Karpas-422 (cell line): ENCODE results near the gene OR52B2. TPM values are rescaled to one million over a fixed set of nuclear protein-coding genes. Genes with fewer than 3 reads are reported as not detected.

Source experiments
- DNase-seq: peaks from one replicate; pipeline ENCODE4 v3.0.0-alpha.2; 2015
- H2AFZ ChIP-seq: fragments of 200-600 bp; sonication (generic); 2 replicates; pipeline ENCODE4 v1.6.1; 2014; ENCODE audit warnings: antibody characterized with exemption, low read length, mixed read lengths
- H3K27ac ChIP-seq: fragments of 200-600 bp; sonication (generic); 2 replicates; pipeline ENCODE4 v1.5.1; 2014; ENCODE audit warnings: mild to moderate bottlenecking, low read length, moderate library complexity
- H3K27me3 ChIP-seq: fragments of 200-600 bp; sonication (generic); 2 replicates; pipeline ENCODE4 v1.6.1; 2014; ENCODE audit warnings: low read length, mixed read lengths
- H3K36me3 ChIP-seq: fragments of 200-600 bp; sonication (generic); 2 replicates; pipeline ENCODE4 v1.6.1; 2014; ENCODE audit warnings: low read length, mixed read lengths; ENCODE audit not compliant: insufficient read depth
- H3K4me1 ChIP-seq: fragments of 200-600 bp; sonication (generic); 2 replicates; pipeline ENCODE4 v1.6.1; 2014; ENCODE audit warnings: mild to moderate bottlenecking, low read length, mixed read lengths
- H3K4me2 ChIP-seq: fragments of 200-600 bp; sonication (generic); 2 replicates; pipeline ENCODE4 v1.6.1; 2014; ENCODE audit warnings: low read length, low read depth, mild to moderate bottlenecking; ENCODE audit not compliant: poor library complexity, severe bottlenecking
- H3K4me3 ChIP-seq: fragments of 200-600 bp; sonication (generic); 2 replicates; pipeline ENCODE4 v1.5.1; 2014; ENCODE audit warnings: mild to moderate bottlenecking, antibody characterized with exemption, low read length, mixed read lengths
- H3K79me2 ChIP-seq: fragments of 200-600 bp; sonication (generic); 2 replicates; pipeline ENCODE4 v1.6.1; 2014; ENCODE audit warnings: mild to moderate bottlenecking, low read length, mixed read lengths
- H3K9ac ChIP-seq: fragments of 200-600 bp; sonication (generic); 2 replicates; pipeline ENCODE4 v1.6.0; 2014; ENCODE audit warnings: low read length
- H3K9me2 ChIP-seq: fragments of 200-600 bp; sonication (generic), shearing (Covaris generic); replicated peaks from 2 replicates; pipeline ENCODE4 v1.6.0; 2014; ENCODE audit warnings: mild to moderate bottlenecking, low read length, moderate library complexity; ENCODE audit not compliant: insufficient read depth
- H3K9me3 ChIP-seq: fragments of 300-700, 200-600 bp; sonication (generic); 2 replicates; pipeline ENCODE4 v1.6.1; 2014; ENCODE audit warnings: low read length, mixed read lengths
- H4K20me1 ChIP-seq: fragments of 200-600 bp; sonication (generic); 2 replicates; pipeline ENCODE4 v1.6.1; 2014; ENCODE audit warnings: mild to moderate bottlenecking, antibody characterized with exemption, low read length, low read depth; ENCODE audit not compliant: insufficient read depth
- total RNA-seq: library from RNA; depleted of rRNA; stranded (reverse); fragments of >200 nt; shearing (Covaris generic); gene quantifications from 2 replicates; pipeline ENCODE4 v1.2.3, GENCODE V29; 2014; ENCODE audit warnings: low replicate concordance

OR52B2 gene
- total RNA-seq, 1 experiment from 2014 or later = 0.26 TPM

DNA sequence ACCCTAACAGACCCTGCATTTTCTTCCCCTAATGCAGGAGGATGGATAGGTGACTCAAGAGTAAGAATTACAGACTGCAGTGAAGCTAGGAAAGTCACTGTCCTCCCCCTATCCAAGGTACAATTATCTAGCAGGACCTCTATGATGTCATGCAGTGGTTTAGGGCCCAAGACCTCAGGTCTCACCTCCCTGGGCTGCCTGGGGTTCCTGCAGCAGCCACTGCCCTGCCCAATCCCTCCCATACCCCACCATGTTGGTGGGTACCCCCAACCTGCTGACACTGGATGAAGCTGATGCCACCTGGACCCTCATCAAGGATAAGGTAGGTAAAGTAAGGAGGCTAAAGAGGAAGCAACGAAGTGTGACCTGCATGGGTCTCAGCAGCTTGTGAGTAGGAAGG lies 35.2 kb upstream of the OR52B2 start, which contains the start of gene C11orf42:
C11orf42 (plus strand) TSS at position 192 of the 400 bp plus-strand sequence; CDS start at position 251, 59 bp downstream.
- no peaks in the 10 kb centered on the region for H3K9me3 ChIP-seq
- DNase-seq = no peak
- H3K9me2 ChIP-seq = no peaks in the 10 kb centered on the region
- 0 out of 2 replicates have a peak, but pooled peaks cover 3% of the 10 kb centered on the region for H4K20me1 ChIP-seq
- no peaks in the 10 kb centered on the region for H3K79me2 ChIP-seq
- 0 out of 2 replicates have a peak, but pooled peaks cover 4% of the 10 kb centered on the region for H3K36me3 ChIP-seq
- no peak within 1 kb of the TSS for H2AFZ ChIP-seq
- no peaks in the 10 kb centered on the region for H3K27me3 ChIP-seq
- no peak within 1 kb of the TSS for H3K4me3 ChIP-seq
- no peaks in the 10 kb centered on the region for H3K4me1 ChIP-seq
- H3K27ac ChIP-seq = no peak within 1 kb of the TSS
- no peak within 1 kb of the TSS for H3K9ac ChIP-seq
- no peak within 1 kb of the TSS for H3K4me2 ChIP-seq

DNA sequence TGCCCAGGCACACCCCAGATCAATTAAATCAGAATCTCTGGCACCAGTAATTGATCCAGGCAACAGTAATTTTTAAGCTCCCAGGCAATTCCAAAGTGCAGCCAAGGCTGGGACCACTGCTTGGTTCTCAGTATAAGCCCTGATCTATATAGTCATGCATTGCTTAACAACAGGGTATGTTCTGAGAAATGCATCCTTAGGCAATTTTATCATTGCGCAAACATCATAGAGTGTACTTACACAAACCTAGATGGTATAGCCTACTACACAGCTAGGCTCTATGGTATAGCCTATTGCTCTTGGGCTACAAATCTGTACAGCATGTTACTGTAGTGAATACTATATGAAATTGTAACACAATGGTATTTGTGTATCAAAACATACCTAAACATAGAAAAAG lies 34.6 kb upstream of the OR52B2 start:
- Histone ChIP-seq H3K9me2 (no peaks in the 10 kb centered on the region), H4K20me1 (0 out of 2 replicates have a peak, but pooled peaks cover 3% of the 10 kb centered on the region), H3K4me1 (no peaks in the 10 kb centered on the region), H3K79me2 (no peaks in the 10 kb centered on the region), H3K9ac (no peak overlapping the region), H3K4me2 (no peak overlapping the region), H3K9me3 (no peaks in the 10 kb centered on the region), H3K27me3 (no peaks in the 10 kb centered on the region), H3K36me3 (0 out of 2 replicates have a peak, but pooled peaks cover 4% of the 10 kb centered on the region), H3K4me3 (no peak overlapping the region), H2AFZ (no peak overlapping the region), H3K27ac (no peak overlapping the region)
- DNase-seq = no peak

DNA sequence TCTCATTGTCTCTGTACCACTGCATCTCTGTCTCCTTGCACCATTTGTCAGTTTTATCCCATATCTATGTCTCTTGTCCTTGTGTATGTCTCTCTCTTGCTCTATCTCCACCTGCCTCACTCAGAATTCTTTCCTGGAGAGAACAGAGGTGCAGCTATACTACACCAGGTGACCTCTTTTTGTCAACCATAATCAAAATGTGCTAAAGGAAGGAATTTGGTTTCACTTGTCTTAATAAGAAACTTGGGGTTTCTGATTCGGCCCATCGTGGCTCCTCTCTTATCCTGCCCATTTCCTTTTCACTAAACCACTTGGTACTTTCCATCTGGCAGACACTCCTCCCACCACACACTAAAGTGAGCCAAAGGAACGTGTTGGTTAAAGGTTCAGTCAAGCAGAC lies 33.2 kb upstream of the OR52B2 start:
- H3K4me3 ChIP-seq = no peak overlapping the region
- no peak overlapping the region for H2AFZ ChIP-seq
- H3K27me3 ChIP-seq = no peaks in the 10 kb centered on the region
- no peak overlapping the region for H3K9ac ChIP-seq
- H3K27ac ChIP-seq = no peak overlapping the region
- H3K9me3 ChIP-seq = no peaks in the 10 kb centered on the region
- H3K79me2 ChIP-seq = no peaks in the 10 kb centered on the region
- no peaks in the 10 kb centered on the region for H3K9me2 ChIP-seq
- H3K4me1 ChIP-seq = no peaks in the 10 kb centered on the region
- 0 out of 2 replicates have a peak, but pooled peaks cover 3% of the 10 kb centered on the region for H4K20me1 ChIP-seq
- DNase-seq = no peak
- 0 out of 2 replicates have a peak, but pooled peaks cover 4% of the 10 kb centered on the region for H3K36me3 ChIP-seq
- no peak overlapping the region for H3K4me2 ChIP-seq

DNA sequence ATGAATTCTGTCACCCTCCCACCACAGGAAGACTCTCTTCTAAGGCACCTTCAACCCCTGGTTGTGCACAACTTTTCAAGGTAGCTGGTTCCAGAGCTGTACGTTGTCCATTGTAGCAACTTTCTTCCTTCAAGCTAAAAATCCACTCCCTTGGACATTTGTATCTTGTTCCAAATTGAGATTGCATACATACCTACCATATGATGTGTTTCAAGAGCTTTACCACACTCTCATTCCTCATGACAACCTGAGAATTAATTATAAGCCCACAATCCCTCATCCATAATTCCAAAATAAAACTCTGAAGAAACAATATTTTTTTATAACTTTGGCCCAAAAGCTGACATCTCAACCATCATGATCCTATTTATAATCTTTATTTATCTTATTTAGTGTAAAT lies 31.9 kb upstream of the OR52B2 start:
- Histone ChIP-seq H4K20me1 (0 out of 2 replicates have a peak, but pooled peaks cover 2% of the 10 kb centered on the region), H2AFZ (no peak overlapping the region), H3K79me2 (no peaks in the 10 kb centered on the region), H3K9ac (no peak overlapping the region), H3K27me3 (no peaks in the 10 kb centered on the region), H3K4me1 (no peaks in the 10 kb centered on the region), H3K9me3 (no peaks in the 10 kb centered on the region), H3K36me3 (0 out of 2 replicates have a peak, but pooled peaks cover 4% of the 10 kb centered on the region), H3K27ac (no peak overlapping the region), H3K9me2 (no peaks in the 10 kb centered on the region), H3K4me2 (no peak overlapping the region), H3K4me3 (no peak overlapping the region)
- no peak for DNase-seq

DNA sequence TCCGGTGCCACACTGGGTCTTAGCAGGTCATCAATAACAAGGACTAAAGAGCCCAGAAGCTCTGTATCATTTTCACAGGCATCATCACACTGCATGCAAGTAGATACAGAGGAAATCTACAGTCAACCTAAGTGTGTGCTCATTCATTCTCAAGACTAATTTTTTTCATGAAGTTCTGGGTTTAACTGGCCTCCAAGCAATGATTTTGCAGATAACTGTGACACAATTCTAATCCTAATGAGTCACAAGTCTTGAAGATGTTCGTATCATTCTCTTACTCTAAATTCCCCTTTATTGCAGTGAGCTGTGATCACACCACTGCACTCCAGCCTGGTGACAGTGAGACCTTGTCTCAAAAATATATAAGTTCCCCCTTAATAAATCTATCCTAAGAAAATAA lies 31.4 kb upstream of the OR52B2 start:
- no peak overlapping the region for H3K9ac ChIP-seq
- H3K9me3 ChIP-seq = no peaks in the 10 kb centered on the region
- H3K4me3 ChIP-seq = no peak overlapping the region
- H3K9me2 ChIP-seq = no peaks in the 10 kb centered on the region
- no peaks in the 10 kb centered on the region for H3K27me3 ChIP-seq
- no peaks in the 10 kb centered on the region for H3K4me1 ChIP-seq
- H3K4me2 ChIP-seq = no peak overlapping the region
- H3K36me3 ChIP-seq = 0 out of 2 replicates have a peak, but pooled peaks cover 4% of the 10 kb centered on the region
- H3K79me2 ChIP-seq = no peaks in the 10 kb centered on the region
- no peak overlapping the region for H2AFZ ChIP-seq
- H4K20me1 ChIP-seq = no peaks in the 10 kb centered on the region
- H3K27ac ChIP-seq = no peak overlapping the region
- DNase-seq = no peak

DNA sequence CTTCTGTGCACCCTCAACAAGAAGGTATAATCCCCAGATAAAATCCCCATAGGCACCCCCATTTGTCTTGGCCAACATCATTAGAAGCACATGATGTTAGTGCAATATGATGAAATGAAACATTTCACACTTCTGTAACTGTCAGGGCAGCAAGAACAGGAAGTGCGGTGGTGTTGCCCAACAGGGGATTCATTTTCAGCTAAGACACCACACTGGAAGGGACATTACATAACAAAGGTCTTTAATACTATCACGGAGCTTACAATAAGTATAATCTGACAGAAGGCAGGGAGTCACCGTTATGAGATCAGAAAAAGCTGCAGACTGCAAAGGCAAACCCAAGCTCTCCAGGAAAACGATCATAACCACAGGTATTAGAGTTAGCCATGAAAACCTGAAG lies 30.8 kb upstream of the OR52B2 start:
- H3K9me2 ChIP-seq = no peaks in the 10 kb centered on the region
- H3K4me1 ChIP-seq = no peaks in the 10 kb centered on the region
- H4K20me1 ChIP-seq = no peaks in the 10 kb centered on the region
- no peak for DNase-seq
- no peak overlapping the region for H3K4me3 ChIP-seq
- H3K27me3 ChIP-seq = no peaks in the 10 kb centered on the region
- H3K27ac ChIP-seq = no peak overlapping the region
- no peak overlapping the region for H2AFZ ChIP-seq
- no peak overlapping the region for H3K9ac ChIP-seq
- H3K79me2 ChIP-seq = no peaks in the 10 kb centered on the region
- no peak overlapping the region for H3K4me2 ChIP-seq
- 0 out of 2 replicates have a peak, but pooled peaks cover 4% of the 10 kb centered on the region for H3K36me3 ChIP-seq
- H3K9me3 ChIP-seq = no peaks in the 10 kb centered on the region

DNA sequence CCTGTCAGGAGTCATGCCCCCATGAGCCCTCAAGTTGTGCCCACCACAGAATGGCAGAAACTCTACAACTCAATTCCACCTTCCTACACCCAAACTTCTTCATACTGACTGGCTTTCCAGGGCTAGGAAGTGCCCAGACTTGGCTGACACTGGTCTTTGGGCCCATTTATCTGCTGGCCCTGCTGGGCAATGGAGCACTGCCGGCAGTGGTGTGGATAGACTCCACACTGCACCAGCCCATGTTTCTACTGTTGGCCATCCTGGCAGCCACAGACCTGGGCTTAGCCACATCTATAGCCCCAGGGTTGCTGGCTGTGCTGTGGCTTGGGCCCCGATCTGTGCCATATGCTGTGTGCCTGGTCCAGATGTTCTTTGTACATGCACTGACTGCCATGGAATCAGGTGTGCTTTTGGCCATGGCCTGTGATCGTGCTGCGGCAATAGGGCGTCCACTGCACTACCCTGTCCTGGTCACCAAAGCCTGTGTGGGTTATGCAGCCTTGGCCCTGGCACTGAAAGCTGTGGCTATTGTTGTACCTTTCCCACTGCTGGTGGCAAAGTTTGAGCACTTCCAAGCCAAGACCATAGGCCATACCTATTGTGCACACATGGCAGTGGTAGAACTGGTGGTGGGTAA lies 29.2 kb upstream of the OR52B2 start, which contains the start of gene OR52W1:
OR52W1 (plus strand) TSS at position 51 of the 637 bp plus-strand sequence; CDS start at position 51, 0 bp downstream.
- H2AFZ ChIP-seq = no peak within 1 kb of the TSS
- H3K9me3 ChIP-seq = no peaks in the 10 kb centered on the region
- DNase-seq = no peak
- no peaks in the 10 kb centered on the region for H3K9me2 ChIP-seq
- no peak within 1 kb of the TSS for H3K27ac ChIP-seq
- no peaks in the 10 kb centered on the region for H4K20me1 ChIP-seq
- no peaks in the 10 kb centered on the region for H3K79me2 ChIP-seq
- no peaks in the 10 kb centered on the region for H3K4me1 ChIP-seq
- H3K36me3 ChIP-seq = no peaks in the 10 kb centered on the region
- no peaks in the 10 kb centered on the region for H3K27me3 ChIP-seq
- no peak within 1 kb of the TSS for H3K9ac ChIP-seq
- H3K4me2 ChIP-seq = no peak within 1 kb of the TSS
- no peak within 1 kb of the TSS for H3K4me3 ChIP-seq

DNA sequence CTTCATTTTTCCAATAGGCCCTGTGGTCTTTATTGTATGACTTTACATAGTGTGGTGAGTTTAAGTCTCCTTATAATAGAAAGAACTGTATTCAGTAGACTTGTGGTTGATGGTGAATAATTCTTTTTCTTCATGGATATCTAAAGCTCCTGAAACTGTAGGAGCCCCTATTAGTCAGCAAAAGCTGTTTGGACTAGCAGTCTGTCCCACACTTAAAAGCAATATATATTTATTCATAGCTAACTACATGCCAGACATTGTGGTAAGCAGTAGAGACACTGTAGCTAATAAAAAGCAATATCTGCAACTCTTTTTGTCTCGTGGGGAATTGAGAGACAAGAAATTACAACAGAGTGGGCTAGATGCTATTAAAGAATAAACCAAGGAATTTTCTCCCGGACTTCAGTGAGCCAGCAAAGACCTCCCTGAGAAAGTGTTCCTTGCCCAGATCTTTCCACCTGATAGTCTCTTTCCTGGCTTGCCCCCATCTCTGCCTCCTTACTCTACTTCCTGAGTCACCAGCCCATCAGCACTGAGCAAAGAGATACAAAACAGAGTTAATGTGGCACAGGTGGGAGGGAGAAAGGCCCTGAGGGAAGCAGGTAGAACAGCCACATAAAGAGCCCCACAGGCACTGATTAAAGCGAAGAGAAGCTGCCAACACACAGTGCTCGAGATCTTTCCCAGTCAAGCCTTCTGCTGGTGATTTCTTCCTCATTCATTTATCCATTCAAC lies 27.5 kb upstream of the OR52B2 start:
- DNase-seq = no peak
- Histone ChIP-seq H3K9me3 (no peaks in the 10 kb centered on the region), H3K36me3 (no peaks in the 10 kb centered on the region), H2AFZ (no peak overlapping the region), H3K4me2 (no peak overlapping the region), H3K27ac (no peak overlapping the region), H4K20me1 (no peaks in the 10 kb centered on the region), H3K9me2 (no peaks in the 10 kb centered on the region), H3K4me3 (no peak overlapping the region), H3K27me3 (no peaks in the 10 kb centered on the region), H3K9ac (no peak overlapping the region), H3K79me2 (no peaks in the 10 kb centered on the region), H3K4me1 (no peaks in the 10 kb centered on the region)
